ENCODE measurements around the gene AANAT.

The AANAT gene

GRCh38 chr17:76490112-76490710 lies 22.8 kb downstream of the AANAT start:
- no peak for DNase-seq (ENCODE audit: low read depth in 2 of 2)

GRCh38 chr17:76491271-76492122 lies 24.1 kb downstream of the AANAT start:
- DNase-seq (ENCODE audit: low read depth in 2 of 2), result no peak

DNA sequence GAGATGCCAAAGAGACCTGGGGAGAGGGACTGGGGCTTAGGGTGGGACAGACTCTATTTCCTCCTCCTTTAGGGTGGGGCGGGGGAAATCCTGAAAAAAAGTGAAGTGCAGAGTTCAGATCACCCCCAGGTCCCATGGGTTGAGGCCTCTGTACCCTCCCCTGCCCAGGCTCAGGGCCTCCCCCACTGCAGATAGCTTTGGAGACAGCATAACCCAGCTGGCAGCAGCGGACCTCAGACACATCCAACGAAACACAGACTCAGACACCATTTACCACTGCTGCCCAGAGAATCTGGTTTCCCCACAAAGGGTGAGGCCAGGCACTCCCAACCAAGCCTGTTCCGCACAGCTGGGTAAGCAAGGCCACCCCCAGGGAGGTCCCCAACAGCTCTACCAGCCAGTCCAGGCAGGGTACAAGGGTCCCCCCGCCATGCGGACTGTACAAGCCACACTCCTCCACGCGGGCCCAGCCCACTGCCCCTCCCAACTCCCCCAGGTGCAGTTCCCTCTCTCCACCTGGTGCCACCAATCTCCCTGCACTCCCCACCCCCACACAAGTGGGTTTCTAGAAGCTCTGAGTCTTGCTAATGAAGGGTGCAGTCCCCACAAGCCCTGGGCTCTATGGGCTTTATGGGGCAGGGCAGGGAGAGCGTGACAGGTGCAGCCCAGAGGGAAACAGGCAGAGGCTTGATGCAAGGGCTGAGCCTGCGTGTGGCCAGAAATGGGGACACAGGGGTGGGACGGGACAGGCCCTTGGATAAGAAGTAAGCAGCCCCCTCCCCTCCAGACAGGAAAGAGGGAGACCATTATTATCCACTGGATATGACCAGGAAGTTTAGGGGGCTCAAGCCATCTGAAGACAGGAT lies 25.0 kb downstream of the AANAT start:
- DNase-seq (ENCODE audit: low read depth in 2 of 2), result no peak

DNA sequence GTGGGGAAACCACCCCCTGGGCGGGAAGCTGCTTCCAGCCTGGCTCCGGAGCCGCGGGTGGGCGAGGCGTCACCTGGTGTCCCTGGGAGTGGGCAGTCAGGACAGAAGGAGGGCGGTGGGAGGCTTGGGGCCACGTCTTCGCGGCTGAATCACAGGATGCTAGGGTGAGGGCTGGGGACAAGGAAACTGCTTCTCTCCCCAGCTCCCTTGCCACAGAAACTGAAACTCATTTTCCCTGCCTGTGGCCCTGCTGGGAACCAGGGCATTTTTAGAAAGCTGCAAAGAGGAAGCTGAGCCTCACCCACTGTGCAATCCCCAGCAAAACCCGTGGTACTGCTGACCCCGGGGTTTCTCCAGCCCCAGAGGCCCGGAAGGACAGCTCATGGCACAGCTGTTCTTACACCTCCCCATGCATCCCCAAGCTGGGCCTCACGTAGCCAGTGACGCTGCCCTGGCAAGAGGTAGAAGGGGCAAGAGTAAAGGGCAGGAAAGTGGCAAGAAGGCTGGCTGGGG lies 25.6 kb downstream of the AANAT start:
- DNase-seq (ENCODE audit: low read depth in 2 of 2), result peak in 1 of 2 donors; percentile 44

- DNase-seq (ENCODE audit: low read depth in 2 of 2), result no peak
Measured at GRCh38 chr17:76493505-76494167, 26.2 kb downstream of the AANAT start.

DNA sequence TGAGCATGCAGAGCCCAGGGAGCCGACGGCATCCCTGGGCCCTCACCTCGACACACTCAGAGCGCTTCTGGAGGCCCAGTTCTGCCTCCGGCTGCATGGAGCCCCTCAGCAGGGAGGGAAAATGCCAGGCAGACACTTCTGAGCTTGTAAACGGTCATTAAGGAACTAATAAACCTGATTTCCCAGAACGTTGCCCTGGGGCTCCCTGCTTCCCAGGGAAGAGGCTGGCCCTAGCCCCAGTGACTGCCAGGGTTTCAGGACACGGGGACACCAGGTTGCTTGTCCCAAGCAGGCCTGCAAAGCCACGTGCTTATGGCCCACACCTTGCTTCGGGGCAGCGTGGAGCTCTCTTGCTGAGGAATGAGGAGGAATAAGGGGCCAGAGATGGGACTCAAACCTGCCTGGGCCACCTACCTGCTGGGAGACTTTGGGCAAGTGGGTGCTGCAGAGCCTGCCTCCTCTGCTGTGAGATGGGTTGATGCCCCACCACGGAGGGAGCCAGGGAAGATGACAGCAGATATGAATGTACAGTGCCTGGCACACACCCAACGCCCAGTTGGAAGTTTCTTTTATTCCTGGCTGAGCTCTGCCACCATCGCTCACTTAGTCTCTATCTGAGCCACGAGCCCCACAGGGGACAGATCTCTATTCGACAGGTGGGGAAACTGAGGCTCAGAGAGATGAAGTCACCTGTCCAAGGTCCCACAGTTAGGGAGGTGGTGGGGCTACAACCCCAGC lies 28.4 kb downstream of the AANAT start:
- DNase-seq (ENCODE audit: low read depth in 2 of 2), result no peak

- no peak for DNase-seq (ENCODE audit: low read depth in 2 of 2)
Measured at GRCh38 chr17:76496464-76496863, 29.1 kb downstream of the AANAT start.

DNA sequence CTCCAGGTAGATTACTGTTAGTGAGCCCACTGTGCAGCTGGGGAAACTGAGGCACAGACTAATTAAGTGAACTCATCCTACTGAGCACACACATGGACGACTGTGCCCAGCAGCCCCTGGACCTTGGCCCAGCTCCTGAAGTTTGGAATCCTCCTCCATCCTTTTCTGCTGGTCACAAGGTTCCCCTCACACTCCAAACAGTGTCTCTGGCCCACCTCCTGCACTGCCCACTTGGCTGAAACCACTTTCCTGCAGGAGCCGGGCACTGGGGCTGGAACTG lies 30.2 kb downstream of the AANAT start:
- DNase-seq (ENCODE audit: low read depth in 2 of 2), result no peak

GRCh38 chr17:76497979-76498875 lies 30.8 kb downstream of the AANAT start:
- no peak for DNase-seq (ENCODE audit: low read depth in 2 of 2)

DNA sequence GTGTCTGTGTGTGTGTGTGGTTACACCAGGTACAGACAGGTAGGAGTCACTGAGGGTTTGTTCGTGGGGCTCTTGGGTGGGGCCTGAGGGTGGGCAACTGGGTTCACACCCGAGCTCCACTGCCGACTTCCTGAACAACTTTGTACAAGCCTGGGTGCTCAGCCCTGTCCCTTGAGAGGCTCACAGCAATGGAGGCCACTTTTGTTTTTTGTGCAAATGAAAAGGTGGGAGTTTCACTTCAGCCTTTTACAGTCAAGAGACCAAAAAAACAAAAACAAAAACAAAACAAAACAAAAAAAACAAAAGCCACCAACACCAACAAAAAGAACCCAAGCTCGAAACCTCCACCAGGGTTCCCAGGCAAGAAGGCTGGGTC lies 31.5 kb downstream of the AANAT start:
- DNase-seq (ENCODE audit: low read depth in 2 of 2), result no peak

- DNase-seq (ENCODE audit: low read depth in 2 of 2), result no peak
Measured at GRCh38 chr17:76499267-76499667, 31.9 kb downstream of the AANAT start.

GRCh38 chr17:76500074-76500746 lies 32.8 kb downstream of the AANAT start:
- DNase-seq (ENCODE audit: low read depth in 2 of 2), result no peak

DNA sequence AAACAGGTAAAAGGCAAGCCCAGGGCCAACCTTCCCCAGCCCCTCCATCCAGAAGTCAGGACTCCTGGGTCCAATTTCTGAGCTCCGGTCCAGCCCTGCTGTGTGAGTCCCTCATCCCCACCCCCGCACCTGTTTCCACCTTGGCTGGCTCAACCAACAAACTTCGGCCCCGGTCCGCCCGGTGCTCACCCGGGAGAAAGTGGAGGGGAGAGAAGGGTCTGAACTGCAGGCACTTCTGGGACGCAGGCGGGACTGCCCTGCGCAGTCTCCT lies 33.3 kb downstream of the AANAT start:
- no peak for DNase-seq (ENCODE audit: low read depth in 2 of 2)

- DNase-seq (ENCODE audit: low read depth in 2 of 2), result peak; percentile 93 to 95
Measured at GRCh38 chr17:76501018-76501826, 33.8 kb downstream of the AANAT start, which contains the start of gene RHBDF2. TSS of gene RHBDF2 (minus strand) at chr17:76501423. CDS start at chr17:76481524, 19,899 bp downstream.

- DNase-seq (ENCODE audit: low read depth in 2 of 2), result no peak
Measured at GRCh38 chr17:76501827-76502307, 34.5 kb downstream of the AANAT start.

GRCh38 chr17:76502341-76503211 lies 35.2 kb downstream of the AANAT start:
- DNase-seq (ENCODE audit: low read depth in 2 of 2), result no peak

DNA sequence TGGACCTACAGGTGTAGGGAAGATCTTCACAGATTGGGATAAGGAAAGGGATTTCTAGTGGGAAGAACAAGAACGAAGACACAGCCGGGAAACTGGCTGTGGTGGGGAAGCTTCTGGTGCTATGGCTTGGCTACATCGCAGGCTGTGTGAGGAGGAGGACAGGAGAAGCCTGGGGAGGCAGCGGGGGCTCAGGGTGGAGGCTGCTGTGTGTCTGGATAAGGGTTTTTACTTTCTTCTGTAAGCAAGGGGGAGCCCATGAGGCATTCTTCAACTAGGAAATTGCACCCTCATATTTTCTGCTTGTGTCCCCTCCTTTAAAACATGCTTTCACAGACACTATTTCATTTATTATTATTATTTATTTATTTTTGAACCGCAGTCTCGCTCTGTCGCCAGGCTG lies 36.7 kb downstream of the AANAT start:
- no peak for DNase-seq (ENCODE audit: low read depth in 2 of 2)
